ELR (cell line): ENCODE data around the gene TOM1L1.
A peak's percentile ranks its signal among the peaks of the same experiment; 100 is the strongest.
"Not testable (repeated sequence)": the region's sequence is repeated elsewhere in the genome, so short reads cannot be mapped to it uniquely, and the experiment has no call there.

Experiments
- DNase-seq: peaks from one replicate; pipeline ENCODE4 v3.0.0-alpha.2; 2015; ENCODE audit warnings: low read depth

The TOM1L1 gene

GRCh38 chr17:54900457-54901229 lies at the start of gene TOM1L1:
TOM1L1 (plus strand) TSS chr17:54900852; CDS start chr17:54900866, 14 bp downstream.
- DNase-seq = peak; percentile 87

GRCh38 chr17:54859187-54859586 lies 41.5 kb upstream of the TOM1L1 start:
- no peak for DNase-seq

- no peak for DNase-seq
Observed at GRCh38 chr17:54860617-54861470, 39.8 kb upstream of the TOM1L1 start.

GRCh38 chr17:54861471-54861983 lies 39.1 kb upstream of the TOM1L1 start:
- DNase-seq = no peak

GRCh38 chr17:54863176-54863575 lies 37.5 kb upstream of the TOM1L1 start:
- no peak for DNase-seq

GRCh38 chr17:54864070-54864469 lies 36.6 kb upstream of the TOM1L1 start:
- DNase-seq = no peak

GRCh38 chr17:54864636-54865356 lies 35.9 kb upstream of the TOM1L1 start:
- no peak for DNase-seq

GRCh38 chr17:54867634-54868033 lies 33.0 kb upstream of the TOM1L1 start:
- DNase-seq = no peak

- no peak for DNase-seq
Observed at GRCh38 chr17:54870671-54871175, 29.9 kb upstream of the TOM1L1 start.

- DNase-seq = not testable (repeated sequence)
Observed at GRCh38 chr17:54875906-54876305, 24.7 kb upstream of the TOM1L1 start.

GRCh38 chr17:54876656-54877195 lies 23.9 kb upstream of the TOM1L1 start:
- no peak for DNase-seq

GRCh38 chr17:54881255-54881972 lies 19.2 kb upstream of the TOM1L1 start:
- DNase-seq = no peak

- DNase-seq = no peak
Observed at GRCh38 chr17:54882371-54882770, 18.3 kb upstream of the TOM1L1 start.

GRCh38 chr17:54882950-54883349 lies 17.7 kb upstream of the TOM1L1 start:
- DNase-seq = no peak

- no peak for DNase-seq
Observed at GRCh38 chr17:54883939-54884338, 16.7 kb upstream of the TOM1L1 start.

GRCh38 chr17:54887787-54888186 lies 12.9 kb upstream of the TOM1L1 start:
- DNase-seq = no peak

GRCh38 chr17:54888254-54888653 lies 12.4 kb upstream of the TOM1L1 start:
- no peak for DNase-seq

- DNase-seq = no peak
Observed at GRCh38 chr17:54888981-54889380, 11.7 kb upstream of the TOM1L1 start.

- DNase-seq = peak; percentile 86
Observed at GRCh38 chr17:54891176-54891821, 9.4 kb upstream of the TOM1L1 start.

- no peak for DNase-seq
Observed at GRCh38 chr17:54892360-54892759, 8.3 kb upstream of the TOM1L1 start.

GRCh38 chr17:54898576-54898975 lies 2.1 kb upstream of the TOM1L1 start:
- no peak for DNase-seq
